OCI-LY7 (cell line): Measurements from ENCODE around the gene MTG1. TPM values are rescaled to one million over a fixed set of nuclear protein-coding genes. Genes with fewer than 3 reads are reported as not detected.
A peak's percentile ranks its signal among the peaks of the same experiment; 100 is the strongest.

Experiments
- BruUV-seq: library from RNA; stranded (reverse); fragments of 400-500 nt; replicated peaks from 2 replicates; lab custom pipeline; 2021; lab: Mats Ljungman, UMichigan
- CTCF ChIA-PET: fragments of 300-600 bp; sonication (Branson Sonifier 250); formaldehyde crosslinking; loops from one replicate; lab custom pipeline; 2022; ENCODE audit warnings: antibody characterized with exemption; ENCODE audit not compliant: unreplicated experiment; lab: Charles Lee
- POLR2A ChIA-PET: fragments of 300-600 bp; sonication (Branson Sonifier 250); formaldehyde crosslinking; loops from one replicate; lab custom pipeline; 2022; ENCODE audit warnings: antibody characterized with exemption; lab: Charles Lee
- DNase-seq: peaks from one replicate; pipeline ENCODE4 v3.0.0-alpha.2; 2015; ENCODE audit warnings: low spot score
- H2AFZ ChIP-seq: fragments of 200-600 bp; sonication (generic), shearing (Covaris generic); 2 replicates; pipeline ENCODE4 v1.6.1; 2014; ENCODE audit warnings: mild to moderate bottlenecking, antibody characterized with exemption, low read length, moderate library complexity
- H3K27ac ChIP-seq: fragments of 200-600 bp; sonication (generic); 2 replicates; pipeline ENCODE4 v1.5.1; 2014; ENCODE audit warnings: mixed run types, low read depth, mild to moderate bottlenecking, moderate library complexity, low read length, inconsistent platforms; ENCODE audit not compliant: poor library complexity, severe bottlenecking
- H3K36me3 ChIP-seq: fragments of 200-600 bp; sonication (generic); 2 replicates; pipeline ENCODE4 v1.6.1; 2014; ENCODE audit warnings: mild to moderate bottlenecking, antibody characterized with exemption, low read length, moderate library complexity, mixed read lengths; ENCODE audit not compliant: insufficient read depth
- H3K4me1 ChIP-seq: fragments of 200-600 bp; sonication (generic); 2 replicates; pipeline ENCODE4 v1.5.1; 2014; ENCODE audit warnings: mild to moderate bottlenecking, low read length; ENCODE audit not compliant: insufficient read depth, poor library complexity, severe bottlenecking
- H3K4me2 ChIP-seq: fragments of 200-600 bp; sonication (generic); 2 replicates; pipeline ENCODE4 v1.6.1; 2014; ENCODE audit warnings: mild to moderate bottlenecking, low read length
- H3K4me3 ChIP-seq: fragments of 200-600 bp; sonication (generic); 2 replicates; pipeline ENCODE4 v1.5.1; 2014; ENCODE audit warnings: mild to moderate bottlenecking, low read depth, low read length; ENCODE audit not compliant: poor library complexity, severe bottlenecking
- H3K79me2 ChIP-seq: fragments of 200-600 bp; sonication (generic); 2 replicates; pipeline ENCODE4 v1.6.1; 2016; ENCODE audit warnings: low read depth, mild to moderate bottlenecking, low read length, moderate library complexity, mixed read lengths; ENCODE audit not compliant: insufficient read depth
- H3K9me2 ChIP-seq: fragments of 200-600 bp; sonication (generic); 2 replicates; pipeline ENCODE4 v1.6.1; 2016; ENCODE audit warnings: mild to moderate bottlenecking, low read length, mixed read lengths; ENCODE audit not compliant: insufficient read depth
- H3K9me3 ChIP-seq: fragments of 200-600 bp; sonication (generic); 2 replicates; pipeline ENCODE4 v1.6.1; 2014; ENCODE audit warnings: mild to moderate bottlenecking, mixed run types, low read length, mixed read lengths
- H4K20me1 ChIP-seq: fragments of 200-600 bp; sonication (generic); 2 replicates; pipeline ENCODE4 v1.6.1; 2014; ENCODE audit warnings: mild to moderate bottlenecking, antibody characterized with exemption, low read length, moderate library complexity, mixed read lengths; ENCODE audit not compliant: insufficient read depth
- CTCF ChIP-seq: fragments of 200-600 bp; sonication (generic); conservative IDR thresholded peaks from 2 replicates; pipeline ENCODE4 v1.5.1; 2014; ENCODE audit warnings: mild to moderate bottlenecking, antibody characterized with exemption, low read length, moderate library complexity, mixed read lengths
- EZH2phosphoT487 ChIP-seq: fragments of 200-600 bp; sonication (generic); IDR thresholded peaks from 2 replicates; pipeline ENCODE4 v1.6.1; 2018; ENCODE audit warnings: low read depth, borderline replicate concordance, mild to moderate bottlenecking, mixed run types, antibody characterized with exemption, low read length, moderate library complexity, mixed read lengths
- intact Hi-C: fragments of 100-400 bp; cut with micrococcal nuclease; formaldehyde crosslinking; loops from one replicate; pipeline ENCODE4 v1.10.0; 2022; ENCODE audit not compliant: unreplicated experiment
- total RNA-seq, 2 experiments: library from RNA; depleted of rRNA in 1 of 2; stranded (reverse); fragments of >200 nt in 1 of 2; shearing (Covaris generic) in 1 of 2; gene quantifications; 2 replicates each; pipeline ENCODE4 v1.2.3, GENCODE V29; 2014 to 2022

MTG1 gene
- total RNA-seq, 2 experiments from 2014 or later = 85.6 to 101 TPM

DNA sequence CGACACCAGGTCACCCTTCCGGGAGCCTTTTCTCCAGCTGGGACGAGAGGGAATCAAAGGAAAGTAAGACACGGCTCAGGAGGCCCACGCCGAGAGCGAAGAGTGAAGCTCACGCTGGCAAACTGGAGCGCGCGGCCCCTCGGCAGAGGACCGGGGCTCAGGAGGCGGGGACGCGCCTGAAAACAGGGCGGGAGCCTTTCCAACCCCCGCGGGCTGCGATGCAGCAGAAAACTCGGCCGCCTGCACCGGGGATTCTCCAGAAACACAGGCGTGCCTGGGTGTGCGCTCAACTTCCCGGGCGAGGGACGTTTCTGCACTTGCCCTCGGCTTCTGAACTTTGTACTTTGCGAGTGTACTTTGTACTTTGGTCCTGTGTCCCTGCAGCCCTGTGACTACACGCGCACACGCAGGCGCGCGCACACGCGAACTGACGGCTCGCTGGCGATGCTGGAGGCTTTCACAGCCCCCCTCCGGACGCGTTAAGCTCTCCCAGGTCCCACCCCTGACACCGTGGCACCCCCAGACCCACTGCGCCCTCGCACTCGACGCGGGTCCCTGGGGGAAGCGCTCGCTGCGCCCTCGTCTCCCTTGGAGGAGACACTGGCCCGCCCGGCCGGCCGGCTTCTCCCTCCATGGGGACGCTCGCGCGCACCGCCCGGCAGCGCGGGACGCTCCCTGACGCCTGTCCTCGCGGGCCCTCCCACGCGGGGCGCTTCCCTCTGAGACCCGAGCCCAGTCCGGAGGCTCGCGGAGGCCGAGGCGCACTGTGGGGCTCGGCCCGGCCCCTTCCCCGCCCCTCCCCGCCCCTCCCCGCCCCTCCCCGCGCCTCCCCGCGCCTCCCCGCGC, 15.5 kb upstream of the MTG1 start:
- intact Hi-C loops = no loop called here

DNA sequence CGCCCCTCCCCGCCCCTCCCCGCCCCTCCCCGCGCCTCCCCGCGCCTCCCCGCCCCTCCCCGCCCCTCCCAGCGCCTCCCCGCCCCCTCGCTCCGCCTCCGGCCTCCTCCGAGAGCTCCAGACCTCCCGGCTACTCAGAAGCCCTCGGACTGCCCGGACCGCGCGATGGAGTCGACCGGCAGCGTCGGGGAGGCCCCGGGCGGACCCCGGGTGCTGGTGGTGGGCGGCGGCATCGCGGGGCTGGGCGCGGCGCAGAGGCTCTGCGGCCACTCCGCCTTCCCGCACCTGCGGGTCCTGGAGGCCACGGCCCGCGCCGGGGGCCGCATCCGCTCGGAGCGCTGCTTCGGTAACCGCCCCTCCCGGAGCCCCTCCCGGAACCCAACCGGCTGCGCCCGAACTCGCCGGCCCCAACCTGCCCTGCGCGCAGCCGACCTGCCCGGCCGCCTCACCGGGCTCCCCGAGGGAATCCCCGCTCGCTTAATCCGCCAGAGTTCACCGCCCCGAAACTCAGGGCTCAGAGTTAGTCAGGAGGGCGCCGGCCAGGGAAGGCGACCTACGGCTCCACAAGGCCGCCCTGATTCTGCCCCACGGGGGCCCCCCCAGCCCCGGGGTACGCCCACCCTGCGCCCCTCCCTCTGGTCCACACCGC, 14.7 kb upstream of the MTG1 start, which contains the start of gene PAOX:
TSS of gene PAOX (plus strand) at position 111 of the 649 bp plus-strand sequence. CDS start at position 166, 55 bp downstream.
- CTCF ChIA-PET = interaction anchor here (0.6 kb wide), 1 partner anchor 11 kb away, joined by 3 read pairs; no protein-coding TSS in a partner anchor
- peak; percentile 43 for DNase-seq
- Histone ChIP-seq H3K79me2 (no peaks in the 10 kb centered on the region), H3K4me2 (peak within 1 kb of the TSS; percentile 98), H2AFZ (peak within 1 kb of the TSS; percentile 80), H4K20me1 (no peaks in the 10 kb centered on the region), H3K4me1 (peaks cover 23% of the 10 kb centered on the region), H3K9me2 (no peaks in the 10 kb centered on the region), H3K27ac (no peak within 1 kb of the TSS), H3K36me3 (no peaks in the 10 kb centered on the region), H3K4me3 (peak within 1 kb of the TSS; percentile 67), H3K9me3 (no peaks in the 10 kb centered on the region)
- POLR2A ChIA-PET = no interaction called here
- no peak for TF ChIP-seq CTCF
- TF ChIP-seq EZH2phosphoT487 = no peak
- intact Hi-C loops = no loop called here
- no TSS peak for BruUV-seq

More for the DNA sequence above, 15.5 kb upstream of the MTG1 start:
- ChIA-PET CTCF (interaction anchor here (0.6 kb wide), 1 partner anchor 12 kb away, joined by 3 read pairs; no protein-coding TSS in a partner anchor), POLR2A (interaction anchor here (0.8 to 1.2 kb wide), 2 partner anchors 8 to 12 kb away, joined by 3 read pairs; no protein-coding TSS in a partner anchor)
- Histone ChIP-seq H3K9me2 (no peaks in the 10 kb centered on the region), H3K4me3 (peak overlapping the region; percentile 67), H3K4me2 (peak overlapping the region; percentile 98), H3K36me3 (no peaks in the 10 kb centered on the region), H3K4me1 (peaks cover 27% of the 10 kb centered on the region), H3K27ac (no peak overlapping the region), H2AFZ (peak overlapping the region; percentile 80), H4K20me1 (no peaks in the 10 kb centered on the region), H3K79me2 (no peaks in the 10 kb centered on the region), H3K9me3 (no peaks in the 10 kb centered on the region)
- DNase-seq = peak; percentile 33
- BruUV-seq = no TSS peak
- TF ChIP-seq EZH2phosphoT487 (no peak), CTCF (no peak)
